Mesenchymal stem cell (in vitro differentiated cells and primary cell): ENCODE results near the gene FAM13A.

ENCODE experiments used
- DNase-seq: peaks from one replicate; pipeline ENCODE4 v3.0.0-alpha.2; 2013
- H2AFZ ChIP-seq: one replicate; pipeline ENCODE4 v1.6.1; 2013; ENCODE audit warnings: low read depth, mild to moderate bottlenecking, control low read depth, inconsistent platforms, low read length, moderate library complexity
- H2AK5ac ChIP-seq: 2 replicates; pipeline ENCODE4 v1.6.1; 2013; ENCODE audit warnings: low read length, moderate library complexity, mild to moderate bottlenecking, inconsistent platforms; ENCODE audit not compliant: severe bottlenecking
- H2BK120ac ChIP-seq: one replicate; pipeline ENCODE4 v1.6.1; 2013; ENCODE audit warnings: low read depth, mild to moderate bottlenecking, inconsistent platforms, low read length, moderate library complexity
- H2BK12ac ChIP-seq, 2 experiments: one replicate each; pipeline ENCODE4 v1.6.1; 2013; ENCODE audit warnings: inconsistent platforms in 2 of 2, low read length in 2 of 2, mild to moderate bottlenecking in 2 of 2, moderate library complexity in 2 of 2, control low read depth in 1 of 2
- H2BK15ac ChIP-seq: one replicate; pipeline ENCODE4 v1.6.1; 2013; ENCODE audit warnings: mild to moderate bottlenecking, low read depth, inconsistent platforms; ENCODE audit not compliant: poor library complexity, severe bottlenecking
- H2BK5ac ChIP-seq: 2 replicates; pipeline ENCODE4 v1.6.1; 2013; ENCODE audit warnings: low read depth, mild to moderate bottlenecking, low read length, control low read depth, inconsistent platforms; ENCODE audit not compliant: poor library complexity, severe bottlenecking
- H3K14ac ChIP-seq, 2 experiments: one replicate each; pipeline ENCODE4 v1.6.1; 2013; ENCODE audit warnings: inconsistent platforms in 2 of 2, low read length in 2 of 2, control low read depth in 1 of 2, mild to moderate bottlenecking in 1 of 2, moderate library complexity in 1 of 2
- H3K18ac ChIP-seq, 2 experiments: one replicate each; pipeline ENCODE4 v1.6.1; 2013; ENCODE audit warnings: inconsistent platforms in 2 of 2, low read length in 2 of 2, control low read depth in 1 of 2, low read depth in 1 of 2, mild to moderate bottlenecking in 1 of 2
- H3K23ac ChIP-seq, 2 experiments: one replicate each; pipeline ENCODE4 v1.6.1; 2013; ENCODE audit warnings: inconsistent platforms in 2 of 2, low read length in 2 of 2, mild to moderate bottlenecking in 2 of 2, moderate library complexity in 2 of 2, control low read depth in 1 of 2
- H3K27ac ChIP-seq: 2 replicates; pipeline ENCODE4 v1.5.1; 2013; ENCODE audit warnings: mild to moderate bottlenecking, moderate library complexity, low read length, control low read depth, inconsistent platforms; ENCODE audit not compliant: poor library complexity, severe bottlenecking
- H3K27me3 ChIP-seq, 2 experiments: 2 replicates each; pipeline versions ENCODE4 v1.6.1 to v1.7.0; 2013; ENCODE audit warnings: low read length in 2 of 2, mild to moderate bottlenecking in 2 of 2, moderate library complexity in 2 of 2, control low read depth in 1 of 2, inconsistent platforms in 1 of 2; ENCODE audit not compliant: control insufficient read depth in 1 of 2, insufficient read depth in 1 of 2
- H3K36me3 ChIP-seq, 2 experiments: 2 replicates each; pipeline versions ENCODE4 v1.6.1 to v1.7.0; 2013; ENCODE audit warnings: low read length in 2 of 2, control low read depth in 1 of 2, inconsistent platforms in 1 of 2, low read depth in 1 of 2, mild to moderate bottlenecking in 1 of 2; ENCODE audit not compliant: insufficient read depth in 2 of 2, control insufficient read depth in 1 of 2
- H3K4ac ChIP-seq, 2 experiments: one replicate each; pipeline ENCODE4 v1.6.1; 2013; ENCODE audit warnings: inconsistent platforms in 2 of 2, low read length in 2 of 2, mild to moderate bottlenecking in 2 of 2, moderate library complexity in 2 of 2, control low read depth in 1 of 2, low read depth in 1 of 2
- H3K4me1 ChIP-seq: 2 replicates; pipeline ENCODE4 v1.6.1; 2013; ENCODE audit warnings: low read depth, low read length, control low read depth; ENCODE audit not compliant: control insufficient read depth, insufficient read depth
- H3K4me2 ChIP-seq: 2 replicates; pipeline ENCODE4 v1.6.1; 2013; ENCODE audit warnings: low read length, mild to moderate bottlenecking, inconsistent platforms; ENCODE audit not compliant: poor library complexity, severe bottlenecking
- H3K4me3 ChIP-seq, 2 experiments: 2 replicates each; pipeline versions ENCODE4 v1.5.1 to v1.7.0; 2013; ENCODE audit warnings: low read length in 2 of 2, mild to moderate bottlenecking in 2 of 2, control low read depth in 1 of 2, low read depth in 1 of 2; ENCODE audit not compliant: insufficient read depth in 1 of 2
- H3K79me1 ChIP-seq: replicated peaks from 2 replicates; pipeline ENCODE4 v1.6.1; 2013; ENCODE audit warnings: mild to moderate bottlenecking, control low read depth, low read length, inconsistent platforms; ENCODE audit not compliant: poor library complexity, severe bottlenecking
- H3K9ac ChIP-seq: 2 replicates; pipeline ENCODE4 v1.7.0; 2013; ENCODE audit warnings: mild to moderate bottlenecking, low read length, moderate library complexity
- H3K9me3 ChIP-seq: 2 replicates; pipeline ENCODE4 v1.7.0; 2013; ENCODE audit warnings: mild to moderate bottlenecking, low read length; ENCODE audit not compliant: control insufficient read depth
- H4K8ac ChIP-seq: one replicate; pipeline ENCODE4 v1.6.1; 2013; ENCODE audit warnings: inconsistent platforms, mild to moderate bottlenecking, low read length, moderate library complexity
- H4K91ac ChIP-seq: one replicate; pipeline ENCODE4 v1.6.1; 2013; ENCODE audit warnings: mild to moderate bottlenecking, low read length, inconsistent platforms
- WGBS: methylation state at CpG from one replicate; pipeline ENCODE4 v1.1.7; 2013; ENCODE audit warnings: mixed read lengths; 5-methylcytosine and 5-hydroxymethylcytosine counted together

Gene FAM13A

DNA sequence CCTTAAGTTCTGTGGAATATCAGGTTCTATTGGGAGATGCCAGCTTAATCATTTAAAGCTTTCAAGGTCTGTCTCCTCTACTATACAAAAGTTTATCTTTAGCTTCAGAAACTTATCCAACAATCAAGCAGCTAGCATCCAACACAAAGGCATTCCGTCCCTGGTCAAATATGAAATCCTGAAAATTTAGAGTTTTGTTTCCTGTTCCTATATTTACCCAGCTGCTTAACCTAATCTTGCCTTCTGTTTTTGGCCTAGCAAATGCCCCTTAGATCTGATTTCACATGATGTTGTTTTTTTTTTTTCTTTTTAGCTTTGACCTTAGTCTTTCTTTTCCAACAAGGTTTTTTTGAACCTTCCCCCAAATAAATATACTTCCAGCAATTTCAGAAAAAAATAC, 33.8 kb downstream of the FAM13A start:
- Histone ChIP-seq H3K27ac (no peak overlapping the region), H3K4ac (no peak overlapping the region), H2BK120ac (no peak overlapping the region), H2BK12ac (no peak overlapping the region), H4K91ac (no peak overlapping the region), H3K9ac (peak overlapping the region; percentile 7), H3K4me1 (no peaks in the 10 kb centered on the region), H3K14ac (no peak overlapping the region), H3K18ac (no peak overlapping the region), H4K8ac (no peak overlapping the region), H2AFZ (no peak overlapping the region), H2BK5ac (no peak overlapping the region), H3K4me3 (no peak overlapping the region), H3K23ac (no peak overlapping the region), H3K79me1 (peaks cover 7% of the 10 kb centered on the region), H2BK15ac (no peak overlapping the region), H2AK5ac (no peak overlapping the region), H3K4me2 (no peak overlapping the region), H3K27me3 (no peaks in the 10 kb centered on the region), H3K9me3 (no peaks in the 10 kb centered on the region), H3K36me3 (peaks cover 4 to 8% of the 10 kb centered on the region in 2 experiments)
- no peak for DNase-seq
- WGBS, result 42% methylated on average over 1 of the region's 1 CpG

- no peaks in the 10 kb centered on the region for H3K9me3 ChIP-seq
- H3K18ac ChIP-seq, result no peak overlapping the region
- H2BK120ac ChIP-seq, result no peak overlapping the region
- 71% methylated on average over 2 of the region's 7 CpGs for WGBS
- no peak overlapping the region for H4K91ac ChIP-seq
- no peak for DNase-seq
- peaks cover 7% of the 10 kb centered on the region for H3K79me1 ChIP-seq
- no peak overlapping the region for H3K9ac ChIP-seq
- H2BK15ac ChIP-seq, result no peak overlapping the region
- no peak overlapping the region for H2AFZ ChIP-seq
- H3K14ac ChIP-seq, result no peak overlapping the region
- H4K8ac ChIP-seq, result no peak overlapping the region
- H2AK5ac ChIP-seq, result no peak overlapping the region
- H3K36me3 ChIP-seq, result peaks cover 4 to 9% of the 10 kb centered on the region in 2 experiments
- H3K4ac ChIP-seq, result no peak overlapping the region
- no peak overlapping the region for H3K27ac ChIP-seq
- H3K4me2 ChIP-seq, result no peak overlapping the region
- H2BK12ac ChIP-seq, result no peak overlapping the region
- H3K27me3 ChIP-seq, result no peaks in the 10 kb centered on the region
- H3K4me3 ChIP-seq, result no peak overlapping the region
- no peak overlapping the region for H2BK5ac ChIP-seq
- H3K23ac ChIP-seq, result no peak overlapping the region
- H3K4me1 ChIP-seq, result no peaks in the 10 kb centered on the region
Observed at GRCh38 chr4:89022426-89023128, 34.4 kb downstream of the FAM13A start.

DNA sequence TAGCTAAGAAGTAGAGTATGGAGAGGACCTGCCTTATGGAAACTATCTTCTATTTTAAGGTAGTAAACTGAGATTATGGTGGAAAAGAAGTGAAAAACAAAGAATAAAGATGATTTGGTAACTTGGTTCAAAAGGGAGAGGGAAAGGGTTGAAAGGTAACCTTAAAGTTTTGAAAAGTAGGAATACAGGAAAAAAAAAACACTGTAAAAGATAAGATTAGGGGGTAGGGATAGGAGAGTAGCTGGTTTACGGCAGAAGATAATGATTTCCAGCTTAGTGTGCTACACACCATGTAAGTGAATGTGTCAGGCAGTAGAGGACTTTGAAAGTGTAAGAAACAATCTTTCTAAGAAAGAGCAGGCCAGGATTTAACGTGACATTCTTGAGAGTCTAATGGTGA, 35.3 kb downstream of the FAM13A start:
- no peak overlapping the region for H2BK12ac ChIP-seq
- H3K9me3 ChIP-seq, result no peaks in the 10 kb centered on the region
- H2AFZ ChIP-seq, result no peak overlapping the region
- no peak overlapping the region for H3K18ac ChIP-seq
- no peak overlapping the region for H3K4me3 ChIP-seq
- no peak overlapping the region for H3K14ac ChIP-seq
- H2BK120ac ChIP-seq, result no peak overlapping the region
- no peak overlapping the region for H4K8ac ChIP-seq
- H3K79me1 ChIP-seq, result peaks cover 7% of the 10 kb centered on the region
- H3K4ac ChIP-seq, result no peak overlapping the region
- no peak overlapping the region for H3K4me2 ChIP-seq
- no peaks in the 10 kb centered on the region for H3K27me3 ChIP-seq
- no peak overlapping the region for H2BK15ac ChIP-seq
- H2BK5ac ChIP-seq, result no peak overlapping the region
- H2AK5ac ChIP-seq, result no peak overlapping the region
- no peak overlapping the region for H4K91ac ChIP-seq
- no peak overlapping the region for H3K9ac ChIP-seq
- H3K4me1 ChIP-seq, result no peaks in the 10 kb centered on the region
- H3K36me3 ChIP-seq, result peaks cover 4 to 9% of the 10 kb centered on the region in 2 experiments
- H3K23ac ChIP-seq, result no peak overlapping the region
- no peak overlapping the region for H3K27ac ChIP-seq
- no peak for DNase-seq
- 64% methylated on average over 2 of the region's 2 CpGs for WGBS

- Histone ChIP-seq H2BK15ac (no peak overlapping the region), H3K79me1 (peaks cover 7% of the 10 kb centered on the region), H4K91ac (no peak overlapping the region), H2BK5ac (no peak overlapping the region), H2AFZ (no peak overlapping the region), H3K4me1 (no peaks in the 10 kb centered on the region), H3K4me2 (no peak overlapping the region), H3K9ac (no peak overlapping the region), H2AK5ac (no peak overlapping the region), H3K18ac (no peak overlapping the region), H2BK120ac (no peak overlapping the region), H3K27me3 (no peaks in the 10 kb centered on the region), H3K4ac (no peak overlapping the region), H3K36me3 (peaks cover 4 to 9% of the 10 kb centered on the region in 2 experiments), H3K23ac (no peak overlapping the region), H3K4me3 (no peak overlapping the region), H3K9me3 (no peaks in the 10 kb centered on the region), H3K27ac (no peak overlapping the region), H2BK12ac (no peak overlapping the region), H3K14ac (no peak overlapping the region), H4K8ac (no peak overlapping the region)
- DNase-seq, result no peak
- 100% methylated on average over 1 of the region's 1 CpG for WGBS
Observed at GRCh38 chr4:89021062-89021461, 35.9 kb downstream of the FAM13A start.
